Breast epithelium (tissue), 4 donors: ENCODE data around the gene KLHDC4. TPM values are rescaled to one million over a fixed set of nuclear protein-coding genes. Genes with fewer than 3 reads are reported as not detected.

ENCODE experiments used
- DNase-seq, 2 donors: peaks; one replicate each; pipeline ENCODE4 v3.0.0-alpha.2; 2019; ENCODE audit warnings: low spot score in 2 of 2
- H3K27ac ChIP-seq, 2 donors: fragments of 200-600 bp; sonication (generic) in 1 of 2; one replicate each; pipeline ENCODE4 v1.5.1; 2016 to 2019; ENCODE audit warnings: mild to moderate bottlenecking in 1 of 2
- H3K27me3 ChIP-seq, 2 donors: fragments of 200-600 bp; sonication (generic) in 1 of 2; one replicate each; pipeline versions ENCODE4 v1.5.1 to v1.6.0; 2017 to 2019; ENCODE audit warnings: control low read depth in 1 of 2, mild to moderate bottlenecking in 1 of 2
- H3K36me3 ChIP-seq: fragments of 200-600 bp; one replicate; pipeline ENCODE4 v1.5.1; 2019
- H3K4me1 ChIP-seq, 2 donors: fragments of 200-600 bp; sonication (generic); one replicate each; pipeline ENCODE4 v1.5.1; 2016 to 2019; ENCODE audit warnings: control low read depth in 1 of 2
- H3K4me3 ChIP-seq, 3 donors: fragments of 200-600 bp; sonication (generic); 1 replicate in 2 of 3; 2 replicates in 1 of 3; pipeline ENCODE4 v1.5.1; 2016 to 2019; ENCODE audit warnings: mild to moderate bottlenecking in 3 of 3, moderate library complexity in 2 of 3
- H3K9me3 ChIP-seq, 2 donors: fragments of 200-600 bp; sonication (generic) in 1 of 2; one replicate each; pipeline ENCODE4 v1.5.1; 2016 to 2019; ENCODE audit warnings: control low read depth in 1 of 2
- CTCF ChIP-seq, 3 donors: fragments of 450-650 bp; IDR thresholded peaks; one replicate each; pipeline ENCODE4 v1.5.1; 2016 to 2017; ENCODE audit warnings: antibody characterized with exemption in 3 of 3, mild to moderate bottlenecking in 3 of 3, moderate library complexity in 3 of 3
- POLR2A ChIP-seq: fragments of 450-650 bp; IDR thresholded peaks from one replicate; pipeline ENCODE4 v1.6.1; 2016; ENCODE audit warnings: antibody characterized with exemption, mild to moderate bottlenecking, moderate library complexity
- POLR2AphosphoS5 ChIP-seq, 3 donors: sonication (generic); formaldehyde crosslinking; IDR thresholded peaks; one replicate each; pipeline ENCODE4 v1.6.1; 2017; ENCODE audit warnings: antibody characterized with exemption in 3 of 3
- intact Hi-C: fragments of 100-400 bp; cut with DNase I; formaldehyde crosslinking; loops from one replicate; pipeline ENCODE4 v1.15.1; 2023; ENCODE audit warnings: low total_unique reads
- total RNA-seq, 3 donors: library from RNA; depleted of rRNA; stranded (reverse); fragments of >200 nt; gene quantifications; one replicate each; pipeline ENCODE4 v1.1.0, GENCODE V29; 2016

The KLHDC4 gene
- total RNA-seq, 3 donors from 2014 or later, result 25.9 to 35.6 (median 32.4) TPM

DNA sequence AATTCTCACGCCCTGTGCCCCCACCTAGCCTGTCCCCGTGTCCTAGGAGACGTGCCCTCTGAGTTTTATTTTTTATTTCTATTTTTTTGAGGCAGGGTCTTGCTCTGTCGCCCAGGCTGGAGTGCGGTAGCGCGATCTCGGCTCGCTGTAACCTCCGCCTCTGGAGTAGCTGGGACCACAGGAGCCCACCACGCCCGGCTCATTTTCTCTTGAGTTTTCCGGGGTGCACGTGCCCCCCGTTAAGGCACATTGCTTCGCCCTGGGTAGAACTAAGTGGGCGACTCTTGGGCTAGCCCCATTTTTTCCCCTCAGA is 655 bp upstream of the KLHDC4 start:
- H3K36me3 ChIP-seq, result no peaks in the 10 kb centered on the region
- H3K27ac ChIP-seq, result peak overlapping the region in 1 of 2 donors; percentile 87
- H3K27me3 ChIP-seq, result no peaks in the 10 kb centered on the region
- TF ChIP-seq CTCF (IDR thresholded peaks at IDR 0.05) (no peak), POLR2A (no peak), POLR2AphosphoS5 (IDR thresholded peaks at IDR 0.05) (no peak)
- H3K4me3 ChIP-seq, result peak overlapping the region; percentile 88 to 99 (median 91)
- H3K9me3 ChIP-seq, result no peaks in the 10 kb centered on the region
- DNase-seq, result no peak
- H3K4me1 ChIP-seq, result no peaks in the 10 kb centered on the region
- intact Hi-C loops, result no loop called here

GRCh38 chr16:87765473-87765775 is 362 bp downstream of the KLHDC4 start:
- intact Hi-C loops, result no loop called here

DNA sequence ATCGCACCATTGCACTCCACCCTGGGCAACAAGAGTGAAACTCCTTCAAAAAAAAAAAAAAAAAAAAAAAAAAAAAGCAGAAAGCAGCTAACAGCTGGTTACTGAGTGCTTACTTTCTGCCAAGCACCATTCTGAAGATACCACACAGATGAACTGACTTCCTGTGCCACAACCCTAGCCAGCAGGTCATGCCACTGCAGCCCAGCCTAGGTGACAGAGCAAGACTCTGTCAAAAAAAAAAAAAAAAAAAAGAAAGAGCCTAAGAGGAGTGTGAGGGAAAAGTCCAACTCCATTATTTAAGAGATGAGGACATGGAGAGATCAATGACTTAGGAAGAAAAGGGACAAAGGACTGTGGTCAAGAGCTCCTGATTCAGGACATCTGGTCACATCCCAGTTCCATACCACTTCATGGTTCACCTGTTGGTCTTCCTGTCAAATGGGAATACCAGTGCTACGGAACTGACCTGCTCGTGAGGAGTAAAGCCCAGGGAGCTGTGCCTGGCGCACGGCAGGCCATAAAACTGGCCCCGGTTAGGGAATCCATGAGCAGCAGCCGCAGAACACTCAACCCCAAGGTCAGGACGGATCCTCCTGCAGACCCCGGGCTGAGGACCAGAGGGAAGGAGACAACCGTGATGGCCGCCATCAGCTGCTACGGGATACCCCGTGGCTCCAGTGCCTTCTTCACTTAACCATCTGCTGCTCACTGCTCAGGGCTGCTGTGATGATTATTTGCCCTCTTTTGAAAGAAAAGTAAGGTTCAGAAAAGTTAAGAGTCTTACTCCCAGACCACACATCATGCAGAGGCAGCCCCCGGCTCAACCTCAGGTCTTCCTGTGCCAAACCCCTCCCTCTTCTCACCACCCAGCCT is 950 bp downstream of the KLHDC4 start:
- TF ChIP-seq CTCF (IDR thresholded peaks at IDR 0.05), result no peak
- TF ChIP-seq POLR2A, result no peak
- TF ChIP-seq POLR2AphosphoS5 (IDR thresholded peaks at IDR 0.05), result no peak
- Histone ChIP-seq H3K9me3 (no peaks in the 10 kb centered on the region), H3K4me3 (peak overlapping the region; percentile 88 to 99 (median 91)), H3K27me3 (no peaks in the 10 kb centered on the region), H3K4me1 (no peaks in the 10 kb centered on the region), H3K27ac (peak overlapping the region; percentile 87 to 89), H3K36me3 (no peaks in the 10 kb centered on the region)
- intact Hi-C loops, result no loop called here
- DNase-seq, result no peak

More at GRCh38 chr16:87765473-87765775, 362 bp downstream of the KLHDC4 start:
- no peaks in the 10 kb centered on the region for H3K36me3 ChIP-seq
- peak overlapping the region; percentile 88 to 99 (median 91) for H3K4me3 ChIP-seq
- peak overlapping the region; percentile 87 to 89 for H3K27ac ChIP-seq
- no peaks in the 10 kb centered on the region for H3K4me1 ChIP-seq
- DNase-seq, result no peak
- no peaks in the 10 kb centered on the region for H3K9me3 ChIP-seq
- TF ChIP-seq CTCF (IDR thresholded peaks at IDR 0.05) (no peak), POLR2A (no peak), POLR2AphosphoS5 (IDR thresholded peaks at IDR 0.05) (no peak)
- H3K27me3 ChIP-seq, result no peaks in the 10 kb centered on the region

DNA sequence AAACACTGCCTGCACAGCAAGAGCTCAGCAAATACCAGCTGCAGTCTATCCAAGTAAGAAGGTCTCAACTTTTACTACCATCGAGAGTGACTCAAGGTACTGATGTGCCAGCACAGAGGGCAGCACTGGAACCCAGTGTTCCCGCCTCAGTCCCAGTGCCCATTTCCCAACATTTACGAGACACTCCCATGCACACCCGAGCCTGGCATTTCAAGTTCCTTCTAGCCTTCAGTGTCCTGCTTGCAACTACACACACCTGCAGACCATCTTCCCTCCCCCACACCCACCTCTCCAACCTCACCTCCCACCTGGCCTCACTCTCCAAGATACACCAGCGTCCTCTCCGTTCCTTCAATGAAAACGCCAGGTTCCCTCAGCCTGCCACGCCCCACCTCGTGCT is 3.2 kb downstream of the KLHDC4 start:
- Histone ChIP-seq H3K4me1 (no peaks in the 10 kb centered on the region), H3K27me3 (no peaks in the 10 kb centered on the region), H3K4me3 (no peak overlapping the region), H3K27ac (no peak overlapping the region), H3K36me3 (no peaks in the 10 kb centered on the region), H3K9me3 (no peaks in the 10 kb centered on the region)
- no peak for DNase-seq
- intact Hi-C loops, result no loop called here
- TF ChIP-seq CTCF (IDR thresholded peaks at IDR 0.05), result no peak
- TF ChIP-seq POLR2A, result no peak
- TF ChIP-seq POLR2AphosphoS5 (IDR thresholded peaks at IDR 0.05), result no peak

DNA sequence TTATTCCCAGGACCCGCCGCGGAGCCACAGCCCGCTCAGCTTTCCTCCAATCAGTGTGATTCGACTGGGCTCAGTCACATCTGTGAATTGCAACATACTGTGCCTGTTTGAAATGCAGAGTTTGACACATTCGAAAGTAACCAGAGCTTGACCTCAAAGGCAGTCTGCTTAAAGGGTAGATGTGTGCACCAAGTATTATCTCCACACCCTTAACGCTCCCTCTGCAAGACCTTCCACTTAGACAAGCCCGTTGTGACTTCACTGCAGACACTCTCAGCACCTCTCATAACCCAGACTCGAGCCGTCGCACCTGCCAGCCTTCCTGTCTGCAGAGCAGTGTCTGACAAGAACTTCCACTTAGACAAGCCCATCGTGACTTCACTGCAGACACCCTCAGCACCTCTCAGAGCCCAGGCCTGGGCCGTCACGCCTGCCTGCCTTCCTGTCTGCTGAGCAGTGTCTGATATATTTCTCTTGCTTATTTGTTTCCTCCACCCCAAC is 3.7 kb downstream of the KLHDC4 start:
- H3K36me3 ChIP-seq, result no peaks in the 10 kb centered on the region
- intact Hi-C loops, result no loop called here

More for the DNA sequence above, 3.7 kb downstream of the KLHDC4 start:
- Histone ChIP-seq H3K27ac (no peak overlapping the region), H3K4me3 (no peak overlapping the region), H3K9me3 (no peaks in the 10 kb centered on the region), H3K4me1 (no peaks in the 10 kb centered on the region), H3K27me3 (no peaks in the 10 kb centered on the region)
- no peak for DNase-seq
- TF ChIP-seq POLR2AphosphoS5 (IDR thresholded peaks at IDR 0.05) (no peak), CTCF (IDR thresholded peaks at IDR 0.05) (no peak), POLR2A (no peak)
